NOMO-1 treated with dmso at 0.1 percent for 144 hours (cell line): ENCODE data around the gene CLCN5.
"Not testable (repeated sequence)": the region's sequence is repeated elsewhere in the genome, so short reads cannot be mapped to it uniquely, and the experiment has no call there.

Source experiments
- DNase-seq: peaks from one replicate; lab custom pipeline; 2025; ENCODE audit not compliant: unreplicated experiment; lab: John Stamatoyannopoulos, UW

The CLCN5 gene

GRCh38 chrX:49995107-49995731 lies 72.8 kb downstream of the CLCN5 start:
- no peak for DNase-seq

DNA sequence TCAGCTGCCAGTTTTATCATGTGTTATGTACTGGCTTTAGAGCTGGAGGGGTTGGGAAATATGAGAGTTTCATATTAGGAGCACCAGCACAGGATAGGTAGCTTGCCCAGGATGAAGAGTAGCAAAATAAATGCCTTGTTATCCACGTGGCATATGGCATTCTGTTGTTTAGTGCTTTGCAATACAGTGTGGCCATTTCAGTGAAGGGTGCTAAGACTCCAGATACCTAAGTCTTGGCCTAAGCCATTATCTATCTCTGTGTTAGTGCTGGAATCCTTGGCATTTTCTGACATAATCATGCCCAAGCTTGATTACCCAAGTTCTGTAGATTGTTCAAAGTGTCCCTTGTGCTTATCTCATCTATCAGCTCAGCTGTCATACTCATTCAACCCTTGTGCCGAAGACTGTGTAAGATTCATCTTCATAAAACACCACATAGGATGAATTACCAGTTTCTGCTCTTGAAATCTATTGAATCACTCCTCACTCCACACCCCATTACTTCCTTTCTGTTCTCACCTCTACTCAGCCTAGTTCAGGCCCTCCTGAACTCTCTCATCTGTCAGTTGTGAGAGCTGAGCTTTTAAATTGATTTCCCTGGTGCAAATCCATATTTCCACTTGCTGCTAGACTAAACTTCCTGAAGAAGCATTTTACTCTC lies 73.5 kb downstream of the CLCN5 start:
- no peak for DNase-seq

DNA sequence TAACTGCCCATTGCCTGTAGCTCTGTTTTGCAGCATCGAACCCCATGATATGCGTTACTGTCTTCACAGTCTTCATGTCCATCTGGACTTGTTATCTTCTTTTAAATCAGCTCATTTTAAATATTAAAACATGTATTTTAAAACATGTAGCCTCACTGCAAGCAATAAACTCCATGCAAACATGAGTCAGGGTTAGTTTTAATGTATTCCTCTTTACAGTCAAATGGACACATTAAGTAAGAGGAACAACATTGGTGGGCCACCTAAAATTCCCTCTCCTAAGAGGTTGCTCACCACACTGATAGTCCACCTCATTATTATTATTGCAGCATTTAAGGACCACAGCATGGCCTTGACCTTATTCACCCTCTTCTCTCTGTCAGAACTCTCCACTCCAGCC lies 74.1 kb downstream of the CLCN5 start:
- DNase-seq: no peak

- DNase-seq: no peak
These were observed 76.7 kb downstream of the CLCN5 start for GRCh38 chrX:49999087-49999486.

GRCh38 chrX:50000937-50001542 lies 78.6 kb downstream of the CLCN5 start:
- no peak for DNase-seq

DNA sequence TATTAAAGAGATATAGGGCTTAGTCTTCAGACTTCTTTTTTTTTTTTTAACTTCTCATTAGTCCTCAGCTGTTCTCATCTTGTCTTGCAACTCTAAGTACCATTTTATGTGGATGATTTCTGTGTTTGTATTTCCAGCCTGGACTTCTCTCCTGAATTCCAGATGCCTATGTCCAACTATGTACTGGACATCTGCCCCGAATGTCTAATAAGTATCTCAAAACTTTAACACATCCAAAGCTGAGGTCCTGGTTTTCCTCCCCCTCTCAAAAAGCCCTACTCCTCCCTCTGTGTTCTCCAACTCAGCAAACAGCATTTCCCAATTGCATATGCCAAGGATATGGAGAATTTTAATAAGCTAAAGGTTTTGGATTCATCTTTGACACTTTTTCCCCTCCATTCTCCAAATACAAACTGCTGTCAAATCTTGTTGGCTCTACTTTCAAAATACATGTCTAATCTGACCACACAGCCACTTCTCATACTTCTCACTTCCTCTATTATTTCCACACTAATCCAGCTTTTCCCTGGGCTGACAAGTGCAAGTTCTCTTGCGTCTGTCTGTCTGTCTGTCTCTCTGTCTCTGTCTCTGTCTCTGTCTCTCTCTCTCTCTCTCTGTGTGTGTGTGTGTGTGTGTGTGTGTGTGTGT lies 79.8 kb downstream of the CLCN5 start:
- peak; percentile 48 for DNase-seq

GRCh38 chrX:50003467-50003866 lies 81.1 kb downstream of the CLCN5 start:
- no peak for DNase-seq

DNA sequence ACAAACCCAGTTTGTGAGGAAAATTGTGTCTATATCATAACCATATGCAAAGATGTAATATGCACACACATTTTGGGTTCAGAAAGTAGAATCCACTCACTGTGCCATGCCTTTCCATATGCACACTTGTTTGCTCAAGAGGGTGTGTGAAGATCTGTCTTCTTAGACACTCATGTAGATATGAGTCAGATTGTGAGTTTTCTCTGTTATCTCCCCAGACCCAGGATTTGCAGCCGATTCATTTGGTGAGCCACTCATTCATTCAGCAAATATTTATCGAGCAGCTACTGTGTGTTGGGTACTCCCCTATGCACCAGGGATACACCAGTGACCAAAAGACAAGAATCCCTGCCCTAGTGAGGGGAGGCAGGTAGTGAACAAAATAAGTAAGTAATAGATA lies 81.5 kb downstream of the CLCN5 start:
- no peak for DNase-seq

DNA sequence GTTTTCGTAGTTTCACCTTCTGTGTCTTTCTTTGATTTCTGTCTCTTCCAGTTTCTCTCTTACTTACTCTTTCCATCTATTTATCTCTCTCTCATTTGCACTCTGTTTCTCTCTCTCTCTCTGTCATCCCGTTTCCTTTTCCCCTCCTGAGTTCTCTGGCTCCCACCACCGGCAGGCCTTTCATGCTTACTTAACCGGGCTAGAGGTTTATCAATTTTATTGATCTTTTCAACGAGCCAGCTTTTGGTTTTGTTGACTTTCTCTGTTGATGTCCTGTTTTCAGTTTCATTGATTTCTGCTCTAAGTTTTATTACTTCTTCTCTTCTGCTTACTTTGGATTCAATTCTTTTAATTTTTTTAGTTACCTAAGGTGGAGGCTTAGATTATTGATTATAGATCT lies 103.2 kb downstream of the CLCN5 start:
- DNase-seq: not testable (repeated sequence)

GRCh38 chrX:50035126-50035525 lies 112.7 kb downstream of the CLCN5 start:
- no peak for DNase-seq

DNA sequence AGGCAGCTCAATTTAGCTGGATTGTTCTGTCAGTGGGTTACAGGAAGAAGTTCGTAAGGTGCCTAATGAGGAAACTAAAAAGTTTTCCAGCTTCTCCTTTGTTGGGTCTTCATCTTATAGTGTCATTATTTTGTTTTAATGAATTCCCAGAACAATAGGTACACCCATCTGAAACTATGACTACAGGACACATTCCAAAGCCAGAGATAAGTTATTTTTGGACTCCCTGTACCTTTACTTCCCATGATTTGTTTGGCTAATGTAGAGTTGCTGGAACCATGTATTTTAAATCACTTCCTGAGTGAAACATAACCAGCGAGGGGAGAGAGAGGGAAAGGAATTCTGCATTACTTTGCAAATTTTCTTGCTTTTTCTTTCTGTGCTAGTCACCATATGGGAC lies 114.0 kb downstream of the CLCN5 start:
- DNase-seq: no peak

- no peak for DNase-seq
These were observed 123.4 kb downstream of the CLCN5 start for GRCh38 chrX:50045823-50046222.

- no peak for DNase-seq
These were observed 126.8 kb downstream of the CLCN5 start for GRCh38 chrX:50049228-50049627.

DNA sequence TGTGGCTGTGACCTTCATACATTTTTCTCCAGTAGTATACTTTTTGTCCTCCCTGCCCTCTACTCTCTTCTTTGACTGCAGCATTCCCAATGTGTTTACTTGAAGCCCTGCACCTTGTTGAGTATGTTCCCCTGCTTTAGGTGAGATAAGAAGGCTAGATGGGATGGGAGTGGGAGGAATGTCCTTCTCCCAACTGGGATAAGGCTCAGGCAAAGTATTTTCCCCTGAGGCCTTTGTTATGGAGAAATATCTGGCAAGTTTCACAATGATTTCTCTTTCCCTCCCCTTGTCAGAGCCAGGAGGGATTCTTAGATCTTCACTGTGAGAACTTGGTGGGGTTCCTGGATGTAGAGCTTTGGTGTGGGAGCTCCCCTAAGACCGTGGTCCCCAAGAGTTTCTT lies 131.8 kb downstream of the CLCN5 start:
- DNase-seq: no peak

DNA sequence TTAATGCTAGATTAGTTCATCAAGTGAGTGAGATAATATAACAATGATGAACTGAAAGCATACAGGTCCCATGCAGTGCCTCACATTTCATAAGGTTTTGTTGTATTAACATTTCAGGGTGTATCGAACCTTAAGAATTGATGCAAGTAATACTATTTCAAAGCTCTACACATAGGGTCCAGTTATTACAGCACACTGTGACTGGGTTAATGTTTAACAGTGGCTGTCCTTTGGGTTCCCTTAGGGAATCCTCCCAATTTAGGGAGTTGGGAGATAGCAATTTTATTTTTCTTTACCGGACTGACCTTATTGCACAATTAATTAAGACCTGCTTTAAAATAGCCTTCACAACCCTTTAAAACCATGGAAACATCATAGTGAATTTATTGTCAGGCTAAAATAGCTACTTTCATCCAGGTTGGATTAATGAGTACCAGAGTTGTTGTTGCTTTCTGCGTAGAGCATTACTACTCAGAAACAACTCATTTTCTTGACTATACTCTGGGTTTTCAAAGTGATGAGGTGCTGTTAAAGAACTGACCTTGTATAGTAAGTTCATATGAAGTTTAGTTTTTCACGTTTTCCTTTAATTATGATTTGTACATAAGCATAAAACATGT lies 144.0 kb downstream of the CLCN5 start:
- no peak for DNase-seq

DNA sequence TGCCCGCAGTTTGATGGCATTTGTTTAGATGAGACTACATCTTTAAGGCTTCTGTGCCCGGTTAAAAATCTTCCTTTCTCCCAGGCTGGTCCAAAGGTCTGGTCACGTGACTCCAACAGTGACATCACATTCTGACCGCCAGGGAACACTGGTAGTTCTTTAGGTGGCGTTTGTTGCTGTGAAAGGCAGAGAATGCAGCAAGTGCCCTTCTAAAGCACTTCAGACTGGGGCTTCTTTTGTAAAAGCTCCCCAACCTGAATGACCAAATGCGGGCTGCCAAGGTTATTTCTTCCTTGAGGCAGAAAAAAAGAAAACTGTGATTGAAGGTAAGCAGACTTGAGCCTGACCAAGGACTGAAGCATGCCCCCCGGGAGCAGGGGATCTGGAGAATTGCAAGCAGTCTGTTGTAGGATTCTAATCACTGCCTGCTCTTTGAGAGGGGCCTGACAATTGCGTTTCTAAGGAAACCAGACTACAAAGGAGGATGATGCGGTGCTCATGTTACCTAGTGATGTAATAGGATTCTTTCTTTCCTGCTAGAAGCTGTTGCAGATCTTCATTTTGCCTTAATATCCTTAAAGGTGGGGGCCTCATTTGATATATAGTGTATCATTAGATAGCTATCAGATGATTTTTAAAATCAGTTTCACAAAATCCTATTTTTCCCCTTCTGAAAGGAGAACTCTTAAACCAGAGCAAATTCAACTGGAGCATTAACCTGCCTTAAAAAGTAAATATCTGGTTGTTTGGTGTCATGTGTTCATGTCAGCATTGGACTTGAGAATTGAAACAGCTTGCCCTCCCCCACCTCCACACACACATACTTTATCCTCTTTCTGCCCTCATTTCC lies 145.3 kb downstream of the CLCN5 start:
- DNase-seq: no peak

- DNase-seq: no peak
These were observed 145.8 kb downstream of the CLCN5 start for GRCh38 chrX:50068285-50068563.

DNA sequence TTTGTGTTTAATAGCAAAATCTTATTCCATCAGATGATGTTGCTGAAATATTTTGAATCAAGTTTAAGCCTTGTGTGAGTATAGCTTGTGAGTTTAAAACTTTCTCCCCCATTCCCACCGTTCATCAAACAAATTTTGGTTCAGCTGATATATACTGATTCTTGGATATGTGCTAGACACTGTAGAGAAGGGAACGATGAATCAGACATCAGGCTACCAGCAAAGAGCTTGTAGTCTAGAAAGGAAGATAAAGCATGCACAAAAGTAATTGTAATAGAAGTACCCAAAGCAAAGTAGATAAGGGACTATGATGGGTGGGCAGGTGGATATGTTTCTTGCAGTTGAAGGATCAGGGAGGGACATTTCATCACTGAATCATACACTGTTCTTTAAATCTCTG lies 146.5 kb downstream of the CLCN5 start:
- no peak for DNase-seq

DNA sequence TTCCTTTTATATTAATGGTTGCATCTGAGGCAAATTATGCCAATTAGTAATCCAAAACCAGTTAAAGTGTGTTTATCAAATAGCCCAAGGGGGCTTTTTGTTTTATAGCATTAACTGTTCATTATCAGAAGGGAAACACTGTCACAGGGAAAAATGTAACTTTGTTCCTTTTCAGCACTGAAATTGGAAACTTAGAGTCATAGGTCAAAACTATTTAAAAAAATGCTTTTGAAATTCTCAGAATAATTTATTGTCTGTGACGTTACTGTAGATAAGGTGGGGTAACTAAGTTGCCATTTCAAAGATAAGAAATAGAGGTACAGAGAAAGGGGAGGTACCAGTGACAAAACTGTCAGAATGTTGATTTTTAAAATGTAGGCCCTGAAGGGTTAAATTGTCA lies 149.1 kb downstream of the CLCN5 start:
- no peak for DNase-seq

DNA sequence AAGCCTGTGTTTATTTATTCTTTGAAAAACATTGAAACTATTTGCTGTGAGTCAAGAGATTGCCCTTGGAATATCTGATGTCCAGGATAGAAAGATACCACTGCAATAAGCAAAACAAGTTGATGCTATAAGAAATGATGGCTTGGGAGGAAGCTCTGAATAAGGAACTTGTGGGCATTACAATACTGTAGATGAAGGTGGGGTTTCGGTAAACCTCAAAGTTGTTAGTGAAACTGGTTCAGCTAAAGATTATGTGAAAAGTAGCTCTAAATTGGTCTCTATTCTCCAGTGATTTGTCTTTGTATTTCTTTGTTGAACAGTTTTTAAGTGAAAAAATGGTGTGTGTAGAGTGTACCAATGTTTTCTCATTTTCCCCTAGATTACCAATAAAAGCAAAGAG lies 149.7 kb downstream of the CLCN5 start:
- DNase-seq: no peak

DNA sequence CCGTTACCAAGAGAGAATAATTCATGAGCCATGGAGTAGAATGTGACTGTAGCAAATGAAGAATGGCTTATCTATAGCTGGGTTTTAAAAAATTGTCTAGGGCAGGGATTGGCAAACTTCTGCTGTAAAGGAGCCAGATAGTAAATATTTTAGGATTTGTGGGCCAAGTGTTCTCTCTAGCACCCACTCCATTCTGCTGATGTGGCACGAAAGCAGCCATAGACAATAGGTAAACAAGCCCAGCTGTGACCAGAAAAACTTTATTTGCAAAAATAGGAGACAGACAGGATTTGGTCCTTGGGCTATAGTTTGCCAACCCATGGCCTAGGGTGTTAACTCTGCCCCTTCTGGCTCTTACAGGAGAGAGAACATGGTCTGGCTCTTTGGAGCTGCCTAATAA lies 151.2 kb downstream of the CLCN5 start:
- no peak for DNase-seq
